A204.1 (cell line): Measurements from ENCODE around the gene MAGEL2.

Experiments
- FAIRE-seq: peaks from 2 replicates; lab custom pipeline; 2012; peaks lifted over from hg19 to GRCh38; lab: Jason Lieb, UNC

The MAGEL2 gene

DNA sequence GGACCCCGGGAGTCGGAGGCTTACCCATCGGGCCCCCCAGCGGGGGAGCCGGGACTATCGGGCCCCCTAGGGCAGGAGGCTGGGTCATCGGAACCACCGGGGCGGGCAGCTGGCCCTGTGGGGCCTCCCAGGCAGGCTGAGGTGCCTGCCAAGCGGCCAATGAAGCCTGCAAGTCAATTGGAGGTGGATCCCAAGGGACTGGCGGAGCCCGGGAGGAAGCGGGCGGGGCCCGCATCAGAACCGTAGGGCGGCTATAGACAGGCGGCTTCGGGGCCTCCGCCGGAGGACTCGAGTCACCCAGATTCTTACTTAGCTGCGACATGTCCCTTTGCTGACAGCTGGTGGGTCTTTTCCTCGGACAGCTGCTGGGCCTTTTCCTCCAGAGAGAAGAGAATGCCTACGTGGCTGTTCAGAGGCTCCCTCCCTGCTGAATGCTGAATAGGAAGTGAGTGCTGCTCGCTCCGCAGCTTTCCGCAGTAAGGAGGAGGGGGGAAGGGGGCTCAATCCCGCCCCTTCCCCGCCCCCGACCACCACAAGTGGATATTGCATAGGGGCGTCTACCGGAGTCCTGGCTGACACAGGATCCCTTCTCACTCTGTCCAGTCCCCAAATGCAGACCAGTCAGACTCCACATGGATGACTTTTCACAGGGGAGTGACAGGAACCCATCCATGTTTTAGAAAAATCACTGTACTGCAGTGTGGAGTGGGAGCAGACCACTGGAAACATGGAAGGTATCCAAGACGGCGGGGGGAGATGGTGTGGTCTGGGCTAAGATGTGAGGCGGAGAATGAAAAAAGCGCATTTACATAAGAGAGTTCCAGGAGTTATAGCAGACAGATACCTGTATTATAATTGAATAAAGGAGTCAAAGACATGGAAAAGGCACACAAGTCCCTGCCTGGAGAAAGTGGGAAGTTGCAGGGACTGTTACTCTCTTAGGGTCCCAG, at the start of gene MAGEL2:
TSS of gene MAGEL2 (minus strand) at position 447 of the 950 bp plus-strand sequence. CDS start at position 322, 125 bp downstream.
- FAIRE-seq = no peak

DNA sequence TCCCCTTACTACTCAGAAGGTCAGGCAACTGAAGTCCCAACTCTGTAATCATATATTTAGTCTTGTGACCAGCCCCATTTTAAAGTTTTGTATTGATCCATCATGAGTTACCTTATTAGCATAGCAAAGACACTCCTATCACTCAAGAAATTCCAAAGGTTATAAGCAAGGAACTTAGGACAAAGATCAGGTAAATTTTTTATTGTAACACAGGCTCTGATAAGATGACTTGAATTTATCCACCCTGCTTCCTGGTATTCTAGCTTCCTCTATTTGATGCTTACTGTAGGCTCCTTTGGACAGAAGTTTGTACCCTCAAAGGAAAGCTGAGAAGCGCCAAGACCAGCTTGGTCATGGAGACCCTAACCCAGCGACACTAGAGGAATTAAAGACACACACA, 47.6 kb upstream of the MAGEL2 start:
- no peak for FAIRE-seq

DNA sequence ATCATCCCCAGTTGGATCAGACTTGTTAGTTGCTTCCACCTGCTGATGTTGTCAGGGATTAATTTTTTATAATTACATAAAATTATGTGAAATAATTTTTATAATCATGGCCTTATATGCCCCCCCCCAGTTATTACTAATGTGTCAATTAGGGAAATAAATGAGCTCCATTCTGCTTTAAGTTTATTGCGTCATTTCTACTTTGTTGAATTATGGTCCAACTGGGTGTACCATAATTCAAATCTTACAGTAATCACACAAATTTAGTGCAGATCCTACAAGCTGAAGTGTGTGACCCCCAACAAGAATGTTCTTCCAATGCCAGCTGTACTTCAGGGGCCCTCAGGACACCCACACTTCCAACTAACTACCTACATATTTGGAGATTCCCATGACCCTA, 46.9 kb upstream of the MAGEL2 start:
- no peak for FAIRE-seq

DNA sequence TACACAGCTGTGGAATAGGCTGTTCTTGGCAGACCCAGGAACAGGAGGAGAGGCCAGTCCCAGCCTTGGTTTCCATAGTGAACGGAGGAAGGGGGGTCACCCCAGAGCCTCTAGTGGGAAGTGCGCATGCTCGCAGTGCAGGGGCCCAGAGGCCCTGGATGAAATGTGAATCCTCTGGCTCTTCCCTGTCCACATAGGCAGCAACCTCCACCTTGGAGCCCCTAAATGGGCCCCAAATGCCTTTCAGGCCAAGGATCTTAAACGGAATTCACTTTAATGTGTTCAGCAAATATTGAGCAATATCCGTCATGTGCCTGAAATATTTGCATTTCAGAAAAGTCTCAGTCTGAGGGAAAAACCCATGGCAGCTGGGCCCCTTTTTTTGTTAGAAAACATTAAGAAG, 42.8 kb upstream of the MAGEL2 start:
- no peak for FAIRE-seq

DNA sequence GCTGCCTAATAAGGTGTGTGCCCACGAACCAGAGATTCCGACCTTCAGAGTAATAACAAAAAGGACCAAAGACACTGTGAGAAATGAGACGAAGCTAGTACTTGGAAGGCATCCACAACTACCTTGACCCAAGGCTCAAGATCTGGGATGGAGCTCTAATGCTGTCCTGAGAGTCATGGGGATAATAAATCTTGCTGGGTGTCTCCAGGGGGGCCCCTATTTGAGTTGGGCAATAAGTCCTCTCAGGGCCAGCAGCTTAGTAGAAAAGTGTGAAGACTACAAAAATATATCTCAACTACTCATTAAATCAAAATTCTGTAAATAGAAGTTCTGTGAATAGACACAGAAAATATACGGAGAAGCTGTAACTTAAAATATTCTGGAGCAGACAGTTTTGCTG, 42.3 kb upstream of the MAGEL2 start:
- no peak for FAIRE-seq

DNA sequence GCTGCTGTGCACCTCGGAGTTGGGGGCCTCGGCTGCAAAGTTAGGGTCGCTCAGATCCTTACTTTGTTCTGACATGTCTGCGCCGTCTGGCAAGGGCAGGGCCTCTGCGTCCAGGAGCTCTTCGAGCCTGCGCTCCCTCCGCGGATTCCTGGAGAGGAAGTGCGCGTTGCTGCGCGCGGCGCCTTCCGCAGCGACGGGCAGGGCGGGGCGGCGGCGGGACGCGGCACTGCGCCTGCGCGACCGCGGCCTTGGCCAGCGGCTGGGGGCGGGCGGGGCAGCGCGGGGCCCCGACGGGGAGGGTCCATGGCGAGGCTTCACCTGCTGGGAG, 39.4 kb upstream of the MAGEL2 start, which contains the start of gene NDN:
TSS of gene NDN (minus strand) at position 163 of the 328 bp plus-strand sequence. CDS start at position 75, 88 bp downstream.
- FAIRE-seq = no peak

DNA sequence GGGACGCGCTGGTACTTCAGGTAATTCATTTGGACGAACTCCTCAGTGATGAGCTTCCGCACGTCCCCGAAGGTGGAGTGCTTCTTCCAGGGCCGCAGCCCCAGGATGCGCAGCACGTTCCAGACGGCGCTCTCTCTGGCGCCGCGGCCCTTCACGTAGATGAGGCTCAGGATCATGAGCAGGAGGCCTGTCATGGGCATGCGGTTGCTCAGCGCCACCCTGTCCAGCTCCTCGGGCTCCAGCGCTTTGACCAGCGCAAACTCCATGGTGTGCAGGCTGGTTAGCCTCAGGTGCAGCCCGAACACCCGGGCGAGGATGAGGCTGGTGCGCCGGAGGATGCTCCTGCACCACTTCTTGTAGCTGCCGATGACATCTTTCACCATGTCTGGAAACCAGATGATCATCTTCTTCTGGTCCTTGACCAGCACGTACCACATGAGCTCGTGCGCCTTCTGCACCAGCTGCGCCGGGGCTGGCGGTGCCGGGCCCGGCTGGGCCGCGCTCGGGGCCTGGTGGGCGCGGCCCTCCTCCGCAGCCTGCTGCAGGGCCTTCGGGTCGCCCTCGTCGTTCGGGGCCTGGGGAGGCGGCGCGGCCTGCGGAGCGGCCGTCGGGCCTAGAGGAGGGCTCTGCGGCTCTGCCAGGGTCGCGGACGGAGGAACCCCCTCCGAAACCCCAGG, 38.9 kb upstream of the MAGEL2 start:
- FAIRE-seq = no peak

DNA sequence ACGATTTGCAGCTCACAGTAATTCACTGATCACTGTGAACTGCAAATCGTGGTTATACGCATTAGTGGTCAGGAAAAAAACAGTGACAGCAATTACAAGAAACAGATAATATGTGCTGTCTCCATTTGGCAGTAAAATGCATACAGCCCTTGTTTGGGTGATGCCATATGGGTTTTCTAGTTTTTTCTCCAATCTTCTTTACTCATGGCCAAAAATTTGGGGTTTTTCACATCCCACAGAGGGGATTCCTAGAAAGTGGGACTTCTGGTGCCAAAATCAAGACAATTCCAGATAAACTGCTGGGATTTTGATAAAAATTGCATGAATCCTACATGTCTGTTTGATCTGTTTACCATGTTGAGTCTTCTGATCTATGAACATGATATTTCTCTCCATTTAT, 23.8 kb upstream of the MAGEL2 start:
- no peak for FAIRE-seq

DNA sequence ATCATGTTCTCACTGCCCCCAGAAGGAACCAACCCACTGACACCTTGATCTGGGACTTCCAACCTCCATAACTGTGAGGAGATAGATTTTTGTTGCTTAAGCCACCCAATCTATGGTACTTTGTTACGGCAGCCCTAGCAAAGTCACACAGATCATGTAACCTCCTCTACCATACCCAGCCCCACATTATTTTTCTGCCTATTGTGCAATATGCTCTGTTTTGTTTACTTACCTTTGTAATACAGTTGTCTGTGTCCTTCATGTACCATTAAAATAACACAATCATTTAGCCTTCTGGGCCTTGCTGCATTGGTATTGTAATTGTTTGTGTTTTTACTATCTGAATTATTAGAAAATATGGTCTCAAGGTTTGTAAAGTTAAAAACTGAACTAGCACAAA, 23.3 kb upstream of the MAGEL2 start:
- FAIRE-seq = no peak

DNA sequence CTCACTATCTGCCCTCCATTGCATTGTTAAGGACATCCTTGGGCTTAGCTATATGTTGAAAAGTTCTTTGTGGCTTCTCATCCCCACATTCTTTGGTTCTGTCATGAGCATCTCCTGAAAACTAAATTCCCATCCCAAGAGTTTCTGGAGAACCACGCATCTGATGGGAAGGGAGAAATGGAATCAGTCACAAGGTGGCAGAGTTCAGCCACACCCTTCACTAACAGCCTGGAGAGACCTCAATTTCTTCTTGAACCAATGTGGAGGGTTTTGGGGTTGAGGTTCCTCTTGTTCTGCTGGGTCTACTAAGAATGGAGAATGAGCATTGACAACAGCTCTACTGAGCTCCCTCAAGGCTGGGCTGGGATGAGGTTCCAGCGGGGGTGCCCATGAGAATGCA, 15.6 kb upstream of the MAGEL2 start:
- FAIRE-seq = no peak

DNA sequence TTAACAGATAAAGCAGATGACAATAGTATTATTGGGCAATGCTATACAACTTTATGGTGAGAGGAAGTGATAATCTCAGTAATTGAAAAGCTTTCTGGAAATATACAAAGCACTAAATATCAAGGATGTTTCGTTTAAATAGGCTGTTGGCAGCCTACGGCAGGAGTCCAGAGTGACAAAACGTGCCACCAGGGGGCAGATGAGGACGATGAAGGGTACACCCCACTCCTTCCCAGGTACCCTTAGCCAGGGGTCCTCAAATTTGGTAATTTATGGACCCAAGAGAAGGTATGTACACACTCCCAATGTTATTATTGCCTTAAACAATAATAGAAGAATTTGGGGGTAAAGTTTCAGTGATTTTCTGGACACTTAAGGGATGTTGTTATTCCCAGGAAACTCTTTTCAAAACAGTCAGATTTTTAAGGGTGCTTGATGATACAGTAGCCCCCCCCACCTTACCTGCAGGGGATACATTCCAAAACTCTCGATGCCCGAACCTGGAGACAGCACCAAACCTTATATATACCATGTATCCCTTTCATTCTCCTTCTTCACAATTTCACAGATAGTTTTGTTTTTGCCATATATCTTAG, 1.4 kb upstream of the MAGEL2 start:
- FAIRE-seq = no peak

DNA sequence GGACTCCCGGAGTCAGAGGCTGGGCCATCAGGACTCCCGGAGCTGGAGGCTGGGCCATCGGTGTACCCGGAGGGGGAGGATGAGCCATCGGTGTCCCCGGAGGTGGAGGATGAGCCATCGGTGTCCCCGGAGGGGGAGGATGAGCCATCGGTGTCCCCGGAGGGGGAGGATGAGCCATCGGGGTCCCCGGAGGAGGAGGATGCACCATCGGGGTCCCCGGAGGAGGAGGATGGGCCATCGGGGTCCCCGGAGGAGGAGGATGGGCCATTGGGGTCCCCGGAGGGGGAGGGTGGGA, 719 bp downstream of the MAGEL2 start:
- FAIRE-seq = no peak

DNA sequence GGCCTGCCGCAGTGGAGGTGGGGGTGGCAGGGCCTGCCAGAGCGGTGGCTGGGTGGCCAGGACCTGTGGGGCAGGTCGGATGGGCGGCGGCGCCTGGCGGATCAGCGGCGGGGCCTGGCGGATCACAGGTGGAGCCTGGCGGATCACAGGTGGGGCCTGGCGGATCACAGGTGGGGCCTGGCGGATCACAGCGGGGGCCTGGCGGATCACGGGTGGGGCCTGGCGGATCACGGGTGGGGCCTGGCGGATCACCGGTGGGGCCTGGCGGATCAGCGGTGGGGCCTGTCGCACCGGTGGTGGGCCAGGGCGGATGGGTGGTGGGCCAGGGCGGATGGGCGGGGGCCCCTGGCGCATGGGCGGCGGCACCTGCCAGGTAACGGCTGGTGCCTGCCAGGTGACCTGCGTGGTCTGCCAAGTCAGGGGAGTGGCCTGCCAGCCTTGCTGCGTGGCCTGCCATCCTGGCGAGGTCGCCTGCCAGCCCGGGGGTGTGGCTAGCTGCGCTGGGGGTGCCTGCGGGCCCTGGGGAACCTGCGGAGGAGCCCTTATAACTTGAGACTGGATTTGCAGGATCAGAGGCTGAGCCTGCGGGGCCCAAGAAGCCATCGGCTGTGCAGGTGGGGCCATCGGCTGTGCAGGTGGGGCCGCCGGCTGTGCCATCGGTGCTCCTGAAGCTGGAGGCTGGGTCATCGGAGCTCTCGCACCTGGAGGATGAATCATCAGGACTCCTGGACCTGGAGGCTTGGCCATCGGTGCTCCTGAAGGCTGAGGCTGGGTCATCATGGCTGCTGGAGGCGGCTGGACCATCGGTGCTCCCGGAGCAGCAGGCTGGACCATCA, 1.3 kb downstream of the MAGEL2 start:
- FAIRE-seq = no peak

DNA sequence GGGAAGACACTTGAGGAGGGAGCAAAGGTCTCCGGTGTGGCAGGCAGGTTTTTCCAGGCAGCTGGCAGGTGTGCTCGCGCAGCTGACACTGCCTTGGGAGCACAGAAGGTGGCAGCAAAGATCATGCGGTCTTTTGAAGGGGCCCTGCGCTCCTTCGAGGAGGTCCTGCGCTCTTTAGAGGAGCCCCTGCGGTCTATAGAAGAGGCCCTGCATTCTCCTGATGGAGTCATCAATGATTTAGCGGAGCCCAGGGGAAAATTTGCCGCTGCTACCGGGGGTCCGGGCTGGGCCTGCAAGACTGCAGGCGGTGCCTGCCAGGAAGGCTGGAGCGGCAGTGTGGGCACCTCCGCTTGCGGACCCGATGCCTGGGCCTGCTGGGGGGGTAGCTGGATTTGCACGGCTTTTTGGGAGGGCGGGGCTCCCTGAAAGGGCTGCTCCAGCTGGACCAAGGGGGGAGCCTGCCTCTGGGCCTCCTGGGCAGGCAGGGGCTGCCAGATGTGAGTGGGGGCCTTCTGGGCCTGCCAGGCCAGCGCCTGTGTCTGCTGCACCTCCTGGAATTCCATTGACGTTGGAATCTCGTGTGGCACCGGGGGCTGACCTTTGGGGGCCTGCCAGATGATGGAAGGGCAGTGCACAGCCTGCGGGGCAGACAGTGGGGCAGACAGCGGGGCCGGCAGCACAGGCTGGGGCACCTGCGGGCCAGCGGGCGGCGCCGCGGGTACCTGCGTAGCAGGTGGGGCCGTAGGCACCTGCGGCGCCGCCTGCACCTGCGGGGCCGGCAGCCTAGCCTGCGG, 2.1 kb downstream of the MAGEL2 start:
- FAIRE-seq = no peak

DNA sequence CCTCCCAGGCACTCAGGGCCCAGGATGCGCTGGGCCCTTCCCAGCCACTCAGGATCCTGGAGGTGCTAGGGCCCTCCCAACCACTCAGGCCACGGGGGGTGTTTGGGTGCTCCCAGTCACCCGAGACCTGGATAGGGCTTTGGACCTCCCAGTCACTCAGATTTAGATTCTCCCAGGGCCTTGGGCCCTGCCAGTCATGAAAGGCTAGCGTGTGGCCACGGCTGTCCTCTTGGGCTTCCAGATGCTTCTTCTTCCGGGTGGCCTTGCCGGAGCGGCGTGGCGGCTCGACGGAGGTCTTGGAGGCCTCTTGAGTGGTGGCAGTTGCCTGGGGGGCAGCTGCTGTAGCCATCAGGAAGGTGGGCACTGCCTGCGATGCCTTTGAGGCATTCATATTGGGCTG, 2.8 kb downstream of the MAGEL2 start:
- no peak for FAIRE-seq

DNA sequence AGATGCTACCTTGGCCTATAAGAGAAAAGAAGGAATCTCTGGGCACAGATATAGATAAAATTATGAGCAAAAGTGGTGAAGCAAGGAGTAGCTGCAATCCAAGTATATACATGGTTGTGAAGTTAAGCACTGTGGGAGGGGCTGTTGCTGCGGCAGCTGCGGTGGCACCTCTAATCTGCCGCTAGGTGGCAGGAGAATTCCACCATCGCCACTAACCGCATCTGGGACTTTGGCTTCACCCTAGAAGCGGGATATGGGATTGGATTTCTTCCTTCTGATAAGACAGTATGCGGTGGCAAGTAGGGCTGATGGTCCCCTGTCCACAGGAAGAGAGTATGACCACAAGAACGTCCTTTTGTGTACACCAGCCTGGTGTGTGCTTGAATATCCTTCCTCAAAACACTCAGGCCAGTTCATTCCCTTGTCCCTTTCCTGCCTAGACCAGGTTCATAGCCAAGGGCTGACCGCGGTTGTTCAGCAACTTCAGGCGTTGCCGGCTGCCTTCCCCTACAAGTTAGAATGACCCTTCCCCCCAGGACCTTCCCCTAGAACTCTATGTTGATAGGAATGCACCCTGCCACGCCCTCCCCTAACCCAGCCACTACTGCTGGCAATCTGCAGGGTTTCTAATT, 5.1 kb downstream of the MAGEL2 start:
- peak; percentile 57 for FAIRE-seq

DNA sequence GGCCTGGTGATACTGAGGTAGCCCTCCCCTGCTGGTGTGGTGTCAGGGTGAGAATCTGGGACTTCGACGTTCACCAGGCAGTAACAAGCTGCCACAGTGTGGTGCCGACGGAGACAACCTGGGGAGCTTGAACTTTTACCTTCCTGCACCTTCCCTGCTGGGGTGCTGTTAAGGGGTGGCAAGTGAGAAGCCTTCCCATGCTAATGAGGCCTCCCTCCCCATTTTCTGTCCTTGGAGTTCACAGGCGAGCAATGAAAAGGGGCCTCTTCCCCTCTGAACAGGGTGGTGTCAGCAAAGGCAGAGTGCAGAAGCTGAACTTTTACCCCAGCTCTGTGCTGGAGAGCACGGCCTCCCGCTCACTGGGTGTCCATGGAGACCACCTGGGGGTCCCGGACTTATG, 13.5 kb downstream of the MAGEL2 start:
- no peak for FAIRE-seq

DNA sequence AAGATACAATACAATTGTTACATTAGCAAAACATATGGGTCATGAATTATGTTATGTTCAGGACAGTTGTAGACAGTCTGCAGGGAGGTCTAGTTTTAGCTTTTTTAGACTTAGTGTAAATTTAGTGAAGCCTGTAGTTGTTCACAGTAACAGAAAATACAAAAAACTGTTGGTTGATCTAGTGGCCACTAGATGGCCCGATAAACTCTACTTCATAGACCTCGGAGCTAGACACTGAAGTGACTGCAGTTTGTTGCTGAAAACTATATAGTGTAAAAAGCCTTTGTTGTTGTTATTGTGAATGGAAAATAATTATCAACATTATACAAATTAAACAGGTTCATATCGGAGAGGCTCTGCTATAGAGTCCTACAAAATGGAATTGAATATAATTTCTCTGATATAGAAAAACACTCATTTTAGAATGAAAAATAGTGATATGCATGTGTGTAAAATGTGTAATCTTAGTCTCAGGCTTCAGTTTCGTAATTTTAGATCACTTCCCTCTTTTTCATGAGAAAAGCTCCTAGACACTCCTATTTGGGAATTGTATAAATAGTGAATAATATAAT, 18.3 kb downstream of the MAGEL2 start:
- FAIRE-seq = peak; percentile 91

DNA sequence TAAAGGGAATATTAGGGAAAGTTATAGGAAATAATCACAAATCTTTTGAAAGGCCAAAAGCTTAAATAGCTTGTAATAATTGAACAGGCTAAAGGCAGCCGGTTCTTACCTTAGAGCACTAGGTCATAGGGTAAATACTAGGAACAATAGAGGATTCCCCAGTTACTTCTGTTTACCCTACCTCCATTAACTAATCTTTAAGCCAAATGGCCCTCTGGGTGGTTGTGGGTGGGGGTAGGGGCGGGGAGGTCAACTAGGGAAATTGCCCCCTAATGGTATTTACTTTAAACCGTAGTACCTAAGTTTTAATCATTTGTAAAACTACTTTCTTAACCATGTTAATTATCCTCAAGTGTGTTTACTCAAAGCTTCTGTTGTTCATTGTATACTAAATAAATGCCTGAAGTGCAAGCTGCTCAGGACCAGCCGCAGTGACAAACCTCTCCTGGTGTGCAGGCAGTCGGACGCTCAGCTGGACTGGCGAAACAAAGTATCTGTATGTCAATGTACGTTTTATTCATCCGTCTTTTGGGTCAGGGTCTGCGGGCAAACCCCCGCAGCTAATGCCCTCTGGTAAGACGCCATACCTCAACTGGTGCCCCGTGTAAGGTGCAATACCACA, 18.9 kb downstream of the MAGEL2 start:
- FAIRE-seq = no peak

DNA sequence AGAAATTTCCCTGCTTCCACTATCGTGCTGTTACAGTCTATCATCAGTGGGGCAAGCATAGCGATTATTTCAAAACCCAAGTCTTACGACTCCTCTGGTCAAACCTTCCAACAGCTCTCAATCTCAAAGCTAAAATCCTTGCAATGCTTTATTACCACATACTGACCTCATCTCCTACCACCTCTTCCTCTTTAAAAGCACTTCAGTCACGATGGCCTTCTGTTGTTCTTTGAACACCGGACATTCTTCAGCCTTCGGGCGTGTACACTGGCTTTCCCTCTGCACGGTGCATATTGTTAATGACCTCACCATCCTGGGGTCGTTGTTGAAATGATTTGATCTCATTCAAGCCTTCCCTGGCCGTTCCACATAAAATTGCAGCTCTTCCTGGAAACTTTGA, 31.1 kb downstream of the MAGEL2 start:
- no peak for FAIRE-seq
